Measurements from ENCODE around the gene DAZAP2.
"Not testable (repeated sequence)": the region's sequence is repeated elsewhere in the genome, so short reads cannot be mapped to it uniquely, and the experiment has no call there.

DAZAP2 gene

GRCh38 chr12:51217133-51217967 lies 21.3 kb upstream of the DAZAP2 start:
- no peak for DNase-seq (ENCODE audit: low spot score)

DNA sequence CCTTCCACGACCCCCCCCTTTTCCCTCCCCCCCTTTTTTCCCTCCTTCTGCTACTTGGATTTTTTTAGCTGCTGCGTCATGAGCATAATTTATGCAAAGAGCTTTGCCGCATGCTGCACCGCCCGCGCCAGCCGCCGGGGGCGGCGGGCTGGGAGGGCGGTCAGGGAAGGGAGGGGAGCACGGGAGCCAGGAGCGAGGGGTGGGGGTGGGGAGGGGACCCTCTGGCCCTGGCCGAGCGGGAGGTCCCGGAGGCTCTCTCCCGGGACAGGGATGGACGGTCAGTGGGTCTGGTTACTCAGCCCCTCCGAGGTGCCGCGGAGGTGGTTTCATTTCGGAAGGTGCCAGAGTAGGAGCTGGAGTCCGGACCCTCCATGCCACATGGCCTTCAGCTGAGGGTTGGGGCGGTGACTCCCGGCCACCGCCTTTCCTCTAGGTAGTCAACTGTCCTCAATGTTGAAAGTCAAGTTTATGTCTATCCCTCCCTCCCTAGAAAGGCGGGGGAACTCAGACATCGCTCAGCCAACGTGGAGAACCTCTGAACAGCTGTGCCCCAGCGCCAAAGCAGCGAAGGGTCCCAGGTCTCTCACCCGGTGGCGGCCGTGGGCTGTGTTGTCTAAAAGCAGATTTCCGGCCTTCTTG lies 20.5 kb upstream of the DAZAP2 start, which contains the start of gene POU6F1:
TSS of gene POU6F1 (minus strand) at position 95 of the 639 bp plus-strand sequence. CDS start 11,226 bp downstream, outside the sequence.
- peak; percentile 82 for DNase-seq (ENCODE audit: low spot score)

- peak; percentile 55 for DNase-seq (ENCODE audit: low spot score)
Measured at GRCh38 chr12:51218607-51219161, 19.9 kb upstream of the DAZAP2 start.

GRCh38 chr12:51219322-51219721 lies 19.3 kb upstream of the DAZAP2 start:
- no peak for DNase-seq (ENCODE audit: low spot score)

DNA sequence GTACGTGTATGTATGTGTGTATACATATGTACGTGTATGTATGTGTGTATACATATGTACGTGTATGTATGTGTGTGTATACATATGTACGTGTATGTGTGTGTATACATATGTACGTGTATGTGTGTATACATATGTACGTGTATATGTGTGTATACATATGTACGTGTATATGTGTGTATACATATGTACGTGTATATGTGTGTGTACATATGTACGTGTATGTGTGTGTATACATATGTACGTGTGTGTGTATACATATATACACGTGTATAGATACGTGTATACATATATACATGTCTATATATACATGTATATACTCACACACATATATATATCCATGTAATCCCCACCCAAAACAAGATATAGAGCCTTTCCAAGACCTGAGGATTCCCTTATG lies 18.8 kb upstream of the DAZAP2 start:
- not testable (repeated sequence) for DNase-seq (ENCODE audit: low spot score)

DNA sequence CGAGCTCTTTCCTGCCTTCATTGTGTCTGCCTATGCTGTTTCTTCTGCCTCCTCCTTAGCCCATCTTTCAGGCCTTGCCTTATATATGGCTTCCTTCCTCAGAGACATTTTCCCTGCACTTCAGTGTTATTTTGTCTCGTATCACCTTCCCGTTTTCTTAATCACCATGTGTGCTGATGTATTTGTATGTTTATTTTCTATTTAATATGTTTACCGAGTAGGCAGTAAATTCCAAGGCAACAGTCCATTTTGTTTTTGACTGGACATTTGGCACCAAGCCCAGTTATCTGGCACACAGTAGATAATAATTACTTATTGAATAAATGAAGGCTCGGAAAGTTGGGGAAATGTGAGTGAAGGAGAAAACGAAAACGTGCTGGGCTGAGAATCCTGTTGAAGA lies 16.2 kb upstream of the DAZAP2 start:
- DNase-seq (ENCODE audit: low spot score): no peak

DNA sequence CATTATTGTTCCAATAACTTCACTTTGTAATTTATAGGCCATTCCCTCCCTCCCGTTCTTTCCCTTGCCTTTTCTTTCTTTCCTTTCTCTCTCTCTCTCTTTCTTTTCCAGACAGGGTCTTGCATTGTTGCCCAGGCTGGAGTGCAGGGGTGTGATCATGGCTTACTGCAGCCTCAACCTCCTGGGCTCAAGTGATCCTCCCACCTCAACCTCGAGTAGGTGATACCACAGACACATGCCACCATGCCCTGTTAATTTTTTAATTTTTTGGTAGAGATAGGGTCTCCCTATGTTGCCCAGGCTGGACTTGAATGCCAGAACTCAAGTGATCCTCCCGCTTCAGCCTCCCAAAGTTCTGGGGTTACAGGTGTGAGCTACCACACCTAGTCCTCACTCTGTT lies 14.0 kb upstream of the DAZAP2 start:
- DNase-seq (ENCODE audit: low spot score): no peak

DNA sequence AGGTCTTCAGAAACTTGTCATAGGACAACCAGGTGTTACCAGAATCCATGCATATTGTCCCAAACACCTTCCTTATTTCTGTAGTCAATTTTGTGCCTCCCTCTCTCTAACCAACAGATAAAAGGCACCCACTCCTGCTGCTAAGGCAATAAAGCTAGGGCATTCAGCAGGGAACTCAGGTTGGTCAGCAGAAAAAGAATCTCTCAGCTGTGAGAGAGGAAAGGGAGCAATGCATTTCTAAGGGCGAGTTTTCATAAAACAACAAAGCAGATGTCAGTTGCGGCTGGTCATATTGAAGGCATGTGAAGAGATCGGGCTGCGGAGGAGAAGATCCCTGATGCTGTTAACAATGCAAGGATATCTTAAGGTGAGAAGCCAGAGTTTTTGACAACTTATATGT lies 13.4 kb upstream of the DAZAP2 start:
- DNase-seq (ENCODE audit: low spot score): no peak

DNA sequence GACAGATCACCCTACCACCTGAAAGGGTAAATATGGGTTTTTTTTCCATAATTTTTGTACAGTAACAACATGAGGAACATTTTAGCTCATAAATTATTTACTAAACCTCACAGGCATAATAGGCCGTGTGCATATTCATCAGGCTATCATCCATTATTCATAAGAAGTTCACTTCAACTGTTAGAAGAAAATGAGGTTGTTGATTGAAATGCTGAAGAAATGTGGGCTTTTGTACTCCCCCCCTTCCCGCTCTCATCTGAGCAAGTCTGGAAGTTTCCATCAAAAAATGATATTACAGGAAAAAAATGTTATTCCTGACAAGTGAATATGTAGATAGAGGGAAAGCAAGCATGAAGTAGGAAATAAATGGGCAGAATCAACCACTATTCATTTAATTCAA lies 12.9 kb upstream of the DAZAP2 start:
- no peak for DNase-seq (ENCODE audit: low spot score)

DNA sequence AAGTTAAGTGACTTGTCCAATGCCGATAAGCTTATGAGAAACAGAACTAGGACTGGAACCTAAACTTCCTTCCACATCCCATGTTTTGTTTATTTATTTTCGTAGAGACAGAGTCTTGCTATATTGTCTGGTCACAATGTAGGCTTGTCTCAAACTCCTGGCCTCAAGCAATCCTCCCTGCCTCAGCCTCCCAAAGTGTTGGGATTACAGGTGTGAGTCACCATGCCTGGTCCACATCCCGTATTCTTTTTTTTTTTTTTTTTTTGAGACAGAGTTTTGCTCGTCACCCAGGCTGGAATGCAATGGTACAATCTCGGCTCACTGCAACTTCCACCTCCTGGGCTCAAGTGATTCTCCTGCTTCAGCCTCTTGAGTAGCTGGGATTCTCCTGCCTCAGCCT lies 11.5 kb upstream of the DAZAP2 start:
- DNase-seq (ENCODE audit: low spot score): not testable (repeated sequence)

DNA sequence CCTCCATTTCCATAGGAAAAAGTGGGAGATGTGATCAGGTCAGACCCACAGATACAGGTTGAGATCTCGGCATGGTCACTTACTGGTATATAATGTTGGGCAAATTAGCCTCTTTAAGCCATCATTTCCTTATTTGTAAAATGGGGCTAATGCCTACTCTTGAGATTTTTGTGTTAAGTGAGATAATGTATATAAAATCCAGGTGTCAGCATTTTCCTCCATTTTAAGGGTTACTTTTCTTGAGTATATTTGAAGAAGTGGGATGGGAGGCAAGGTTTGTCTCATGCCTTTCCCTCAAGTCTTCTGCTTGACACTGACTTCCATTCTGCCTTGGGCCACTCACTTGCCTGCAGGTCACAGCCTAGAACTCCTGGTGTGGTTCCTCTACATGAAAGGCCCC lies 10.7 kb upstream of the DAZAP2 start:
- DNase-seq (ENCODE audit: low spot score): no peak

DNA sequence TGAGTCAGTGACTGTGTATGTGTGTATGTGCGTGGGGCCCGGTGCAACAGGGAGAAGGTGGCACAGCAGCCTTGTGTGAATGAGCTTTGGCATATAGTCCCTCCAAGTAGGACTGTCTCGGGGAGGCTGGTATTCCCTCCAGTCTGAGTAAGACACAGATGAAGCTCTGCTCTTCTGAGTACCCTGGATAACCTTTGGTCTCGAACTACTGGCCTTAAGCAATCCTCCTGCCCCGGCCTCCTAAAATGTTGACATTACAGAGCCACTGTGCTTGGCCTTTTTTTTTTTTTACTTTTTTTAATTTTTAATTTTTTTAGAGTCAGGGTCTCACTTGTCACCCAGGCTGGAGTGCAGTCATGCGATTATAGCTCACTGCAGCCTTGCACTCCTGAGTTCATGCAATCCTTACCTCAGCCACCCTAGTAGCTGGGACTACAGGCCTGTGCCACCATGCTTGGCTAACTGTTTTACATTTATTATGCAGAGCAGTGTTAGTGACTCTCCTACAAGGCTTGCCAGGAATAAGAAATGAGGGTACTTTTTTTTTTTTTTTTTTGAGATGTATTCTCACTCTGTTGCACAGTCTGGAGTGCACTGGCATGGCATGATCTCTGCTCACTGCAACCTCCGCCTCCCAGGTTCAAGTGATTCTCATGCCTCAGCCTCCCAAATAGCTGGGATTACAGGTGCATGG lies 9.4 kb upstream of the DAZAP2 start:
- no peak for DNase-seq (ENCODE audit: low spot score)

- DNase-seq (ENCODE audit: low spot score): no peak
Measured at GRCh38 chr12:51232642-51233041, 6.0 kb upstream of the DAZAP2 start.

GRCh38 chr12:51234530-51234929 lies 4.1 kb upstream of the DAZAP2 start:
- DNase-seq (ENCODE audit: low spot score): no peak

DNA sequence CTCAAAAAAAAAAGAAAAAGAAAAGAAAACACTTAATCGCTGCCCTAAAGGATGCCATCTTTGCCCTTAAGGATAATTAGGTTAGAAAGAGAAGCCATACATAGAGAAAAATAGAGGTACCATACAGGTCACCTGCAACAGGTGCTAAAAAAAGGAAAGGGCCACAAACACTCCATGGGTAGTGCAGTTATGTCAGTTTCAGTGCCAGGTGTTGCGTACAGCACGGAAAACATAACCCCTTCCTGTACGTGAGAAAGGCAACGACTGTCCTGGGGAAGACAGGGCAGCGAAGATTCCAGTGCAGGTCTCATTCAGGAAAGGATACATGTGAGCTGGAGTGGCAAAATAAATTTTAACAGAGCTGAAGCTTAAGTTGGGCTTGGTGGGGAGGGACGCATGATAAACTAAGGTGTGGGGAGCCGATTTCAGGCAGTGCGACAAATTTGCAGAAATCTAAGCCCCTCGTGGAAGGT lies 553 bp upstream of the DAZAP2 start:
- no peak for DNase-seq (ENCODE audit: low spot score)

GRCh38 chr12:51240971-51241370 lies 2.3 kb downstream of the DAZAP2 start:
- DNase-seq (ENCODE audit: low spot score): no peak

GRCh38 chr12:51242120-51242519 lies 3.5 kb downstream of the DAZAP2 start:
- DNase-seq (ENCODE audit: low spot score): no peak

- DNase-seq (ENCODE audit: low spot score): no peak
Measured at GRCh38 chr12:51242876-51243275, 4.2 kb downstream of the DAZAP2 start.

DNA sequence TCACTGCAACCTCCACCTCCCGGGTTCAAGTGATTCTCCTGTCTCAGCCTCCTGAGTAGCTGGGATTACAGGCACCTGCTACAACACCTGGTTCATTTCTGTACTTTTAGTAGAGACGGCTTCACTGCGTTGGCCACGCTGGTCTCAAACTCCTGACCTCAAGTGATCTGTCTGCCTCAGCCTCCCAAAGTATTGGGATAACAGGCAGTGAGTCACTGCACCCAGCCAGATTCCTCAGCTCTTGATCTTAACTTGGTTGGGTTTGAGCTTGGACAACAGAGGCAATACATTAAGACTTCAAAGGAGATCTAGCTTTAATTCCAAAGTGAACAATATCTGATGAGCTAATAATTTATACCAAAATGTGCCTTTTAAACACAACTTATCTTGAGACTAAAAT lies 5.6 kb downstream of the DAZAP2 start:
- no peak for DNase-seq (ENCODE audit: low spot score)

GRCh38 chr12:51245476-51246253 lies 7.0 kb downstream of the DAZAP2 start:
- DNase-seq (ENCODE audit: low spot score): no peak

DNA sequence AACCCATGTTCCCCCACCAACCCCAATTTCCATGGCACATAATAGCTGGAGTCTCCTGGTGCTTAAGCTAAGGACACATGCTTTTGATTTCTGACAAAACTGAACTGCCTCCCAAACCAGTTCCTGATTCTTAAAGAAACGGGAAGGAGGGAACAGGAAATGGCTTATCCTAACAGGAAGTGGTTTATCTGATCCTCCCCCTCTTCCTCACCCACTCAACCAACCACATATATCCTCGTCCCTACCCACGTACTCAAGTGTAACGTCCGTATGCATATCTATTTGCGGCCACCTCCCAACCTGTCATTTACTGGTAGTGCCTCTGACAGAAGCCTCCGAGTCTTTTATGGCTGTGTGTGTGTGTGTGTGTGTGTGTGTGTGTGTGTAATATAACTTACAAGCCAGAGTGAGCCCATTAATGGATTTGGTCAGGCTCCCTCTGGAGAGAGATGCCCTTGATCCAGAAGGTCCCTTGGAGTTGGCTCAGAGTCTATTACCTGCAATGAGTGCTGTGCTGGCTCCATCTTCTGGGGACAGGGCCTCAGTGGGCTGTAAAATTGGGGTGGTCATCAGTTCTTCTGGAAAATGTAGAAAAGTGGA lies 7.7 kb downstream of the DAZAP2 start:
- DNase-seq (ENCODE audit: low spot score): no peak

Measured in SK-N-DZ (cell line).